Liver (tissue), 9 donors: ENCODE results near the gene RNGTT. TPM values are rescaled to one million over a fixed set of nuclear protein-coding genes. Genes with fewer than 3 reads are reported as not detected.

Source experiments
- DNase-seq: peaks from one replicate; pipeline ENCODE4 v3.0.0-alpha.2; 2017; ENCODE audit warnings: low spot score
- H3K27ac ChIP-seq, 2 donors: one replicate each; pipeline ENCODE4 v1.7.0; 2013; ENCODE audit warnings: inconsistent platforms in 2 of 2, low read length in 2 of 2, control low read depth in 1 of 2, low read depth in 1 of 2, mild to moderate bottlenecking in 1 of 2
- H3K27me3 ChIP-seq, 4 donors: one replicate each; pipeline versions ENCODE4 v1.6.1 to v1.7.0; 2013; ENCODE audit warnings: low read length in 3 of 4, inconsistent platforms in 1 of 4, mild to moderate bottlenecking in 1 of 4, moderate library complexity in 1 of 4; ENCODE audit not compliant: control insufficient read depth in 4 of 4, insufficient read depth in 4 of 4
- H3K36me3 ChIP-seq, 4 donors: one replicate each; pipeline versions ENCODE4 v1.6.1 to v1.7.0; 2013; ENCODE audit warnings: low read length in 3 of 4, mild to moderate bottlenecking in 3 of 4, low read depth in 1 of 4, moderate library complexity in 1 of 4; ENCODE audit not compliant: control insufficient read depth in 4 of 4, insufficient read depth in 3 of 4
- H3K4me1 ChIP-seq, 4 donors: one replicate each; pipeline versions ENCODE4 v1.6.1 to v1.7.0; 2013; ENCODE audit warnings: low read length in 3 of 4, mild to moderate bottlenecking in 3 of 4, moderate library complexity in 1 of 4; ENCODE audit not compliant: control insufficient read depth in 4 of 4, insufficient read depth in 4 of 4
- H3K4me3 ChIP-seq, 3 donors: one replicate each; pipeline versions ENCODE4 v1.6.1 to v1.7.0; 2013; ENCODE audit warnings: low read length in 3 of 3, control low read depth in 1 of 3, low read depth in 1 of 3, mild to moderate bottlenecking in 1 of 3
- H3K9ac ChIP-seq, 2 donors: one replicate each; pipeline ENCODE4 v1.7.0; 2013; ENCODE audit warnings: low read length in 2 of 2, mild to moderate bottlenecking in 2 of 2, moderate library complexity in 2 of 2, control low read depth in 1 of 2, low read depth in 1 of 2
- H3K9me3 ChIP-seq, 4 donors: one replicate each; pipeline versions ENCODE4 v1.6.1 to v1.7.0; 2013; ENCODE audit warnings: low read length in 3 of 4; ENCODE audit not compliant: control insufficient read depth in 4 of 4
- EGR1 ChIP-seq, 2 donors: IDR thresholded peaks; 2 replicates each; pipeline ENCODE4 v1.6.1; 2016 to 2018; ENCODE audit warnings: antibody characterized with exemption in 2 of 2, low read depth in 2 of 2
- GABPA ChIP-seq, 2 donors: IDR thresholded peaks in 1 of 2; conservative IDR thresholded peaks in 1 of 2; 2 replicates each; pipeline ENCODE4 v1.6.1; 2016; ENCODE audit warnings: antibody characterized with exemption in 2 of 2, mild to moderate bottlenecking in 1 of 2, moderate library complexity in 1 of 2
- HNF4A ChIP-seq, 2 donors: conservative IDR thresholded peaks; 2 replicates each; pipeline ENCODE4 v1.6.1; 2016; ENCODE audit warnings: antibody characterized with exemption in 2 of 2, mild to moderate bottlenecking in 2 of 2
- REST ChIP-seq: IDR thresholded peaks from 2 replicates; pipeline ENCODE4 v1.6.1; 2016; ENCODE audit warnings: antibody characterized with exemption, mild to moderate bottlenecking
- RXRA ChIP-seq, 2 donors: IDR thresholded peaks; 2 replicates each; pipeline ENCODE4 v1.6.1; 2017 to 2018; ENCODE audit warnings: antibody characterized with exemption in 2 of 2, mild to moderate bottlenecking in 1 of 2
- SP1 ChIP-seq: IDR thresholded peaks from 2 replicates; pipeline ENCODE4 v1.6.1; 2018; ENCODE audit warnings: antibody characterized with exemption, mild to moderate bottlenecking
- ZBTB33 ChIP-seq: IDR thresholded peaks from 2 replicates; pipeline ENCODE4 v1.6.1; 2016; ENCODE audit warnings: antibody characterized with exemption
- WGBS: extraction: QIAGEN DNeasy Blood & Tissue Kit; methylation state at CpG from one replicate; pipeline ENCODE4 v1.1.7; 2013; 5-methylcytosine and 5-hydroxymethylcytosine counted together
- polyA plus RNA-seq, 2 donors: library from polyadenylated mRNA; stranded (reverse) in 1 of 2; unstranded in 1 of 2; fragments of 200-250 nt in 1 of 2; fragments of >200 nt in 1 of 2; fragmentation: Nextera tagmentation in 1 of 2; extraction: Ambion mirVana in 1 of 2; gene quantifications; one replicate each; pipeline versions ENCODE4 v1.2.1 to v1.2.3, GENCODE V29; 2013 to 2015
- total RNA-seq, 2 donors: library from RNA; depleted of rRNA; stranded (reverse); fragments of >200 nt; gene quantifications; one replicate each; pipeline ENCODE4 v1.2.3, GENCODE V29; 2014
- TF ChIP-seq, protein P1 (sequence below): fragments of 150-350 bp; IDR thresholded peaks from 2 replicates; pipeline ENCODE4 v1.5.1; 2017; ENCODE audit warnings: improper control_type of control experiment, low read depth, low read length; ENCODE audit not compliant: missing input control
- donor health status: healthy.
- donor health status: healthy.
- donor health status: healthy.
- donor health status: healthy.
- donor health status: healthy.

RNGTT gene
- total and polyA plus RNA-seq, 4 donors, result 4.1 to 20.8 (median 7.2) TPM

- H3K9me3 ChIP-seq, result no peaks in the 10 kb centered on the region
- H3K27me3 ChIP-seq, result no peaks in the 10 kb centered on the region
- no peaks in the 10 kb centered on the region for H3K4me1 ChIP-seq
- H3K27ac ChIP-seq, result no peak overlapping the region
- 85% methylated on average over 2 of the region's 2 CpGs for WGBS
- no peak overlapping the region for H3K9ac ChIP-seq
- DNase-seq, result no peak
- no peak overlapping the region for H3K4me3 ChIP-seq
- no peaks in the 10 kb centered on the region for H3K36me3 ChIP-seq
- no peak for TF ChIP-seq GABPA (IDR thresholded peaks at IDR 0.05 in 1 of 2, conservative IDR thresholded peaks at IDR 0.05 in 1 of 2)
- TF ChIP-seq ZBTB33, result no peak
- no peak for TF ChIP-seq REST
- no peak for TF ChIP-seq RXRA (IDR thresholded peaks at IDR 0.05)
- no peak for TF ChIP-seq HNF4A (conservative IDR thresholded peaks at IDR 0.05)
- TF ChIP-seq, protein P1, sequence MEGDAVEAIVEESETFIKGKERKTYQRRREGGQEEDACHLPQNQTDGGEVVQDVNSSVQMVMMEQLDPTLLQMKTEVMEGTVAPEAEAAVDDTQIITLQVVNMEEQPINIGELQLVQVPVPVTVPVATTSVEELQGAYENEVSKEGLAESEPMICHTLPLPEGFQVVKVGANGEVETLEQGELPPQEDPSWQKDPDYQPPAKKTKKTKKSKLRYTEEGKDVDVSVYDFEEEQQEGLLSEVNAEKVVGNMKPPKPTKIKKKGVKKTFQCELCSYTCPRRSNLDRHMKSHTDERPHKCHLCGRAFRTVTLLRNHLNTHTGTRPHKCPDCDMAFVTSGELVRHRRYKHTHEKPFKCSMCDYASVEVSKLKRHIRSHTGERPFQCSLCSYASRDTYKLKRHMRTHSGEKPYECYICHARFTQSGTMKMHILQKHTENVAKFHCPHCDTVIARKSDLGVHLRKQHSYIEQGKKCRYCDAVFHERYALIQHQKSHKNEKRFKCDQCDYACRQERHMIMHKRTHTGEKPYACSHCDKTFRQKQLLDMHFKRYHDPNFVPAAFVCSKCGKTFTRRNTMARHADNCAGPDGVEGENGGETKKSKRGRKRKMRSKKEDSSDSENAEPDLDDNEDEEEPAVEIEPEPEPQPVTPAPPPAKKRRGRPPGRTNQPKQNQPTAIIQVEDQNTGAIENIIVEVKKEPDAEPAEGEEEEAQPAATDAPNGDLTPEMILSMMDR, result no peak
- no peak for TF ChIP-seq SP1
- TF ChIP-seq EGR1 (IDR thresholded peaks at IDR 0.05; ENCODE audit: low read depth in 2 of 2), result no peak
Measured at GRCh38 chr6:88577461-88577860, 386.0 kb downstream of the RNGTT start.

- H3K9me3 ChIP-seq, result no peaks in the 10 kb centered on the region
- WGBS, result 82% methylated on average over 6 of the region's 6 CpGs
- H3K36me3 ChIP-seq, result no peaks in the 10 kb centered on the region
- TF ChIP-seq REST, result no peak
- TF ChIP-seq, protein P1, result no peak
- no peak for TF ChIP-seq RXRA (IDR thresholded peaks at IDR 0.05)
- H3K27ac ChIP-seq, result no peak overlapping the region
- no peak for DNase-seq
- H3K27me3 ChIP-seq, result no peaks in the 10 kb centered on the region
- H3K4me3 ChIP-seq, result no peak overlapping the region
- no peak overlapping the region for H3K9ac ChIP-seq
- H3K4me1 ChIP-seq, result no peaks in the 10 kb centered on the region
Measured at GRCh38 chr6:88575536-88575935, 387.9 kb downstream of the RNGTT start.
